Smooth muscle cell (in vitro differentiated cells): ENCODE measurements around the gene CCDC152. TPM values are rescaled to one million over a fixed set of nuclear protein-coding genes. Genes with fewer than 3 reads are reported as not detected.

Experiments used
- DNase-seq: peaks from one replicate; lab custom pipeline; 2025; ENCODE audit not compliant: unreplicated experiment; lab: John Stamatoyannopoulos, UW
- H2AFZ ChIP-seq: fragments of 200-600 bp; sonication (generic); 2 replicates; pipeline ENCODE4 v1.6.0; 2016; ENCODE audit warnings: antibody characterized with exemption, low read depth, mild to moderate bottlenecking
- H3F3A ChIP-seq: fragments of 200-600 bp; sonication (generic); 2 replicates; pipeline ENCODE4 v1.6.0; 2017; ENCODE audit warnings: antibody characterized with exemption, low read depth
- H3K27ac ChIP-seq: fragments of 200-600 bp; sonication (generic); 2 replicates; pipeline ENCODE4 v1.5.1; 2016; ENCODE audit warnings: low read depth, mild to moderate bottlenecking
- H3K27me3 ChIP-seq: fragments of 200-600 bp; sonication (generic); 2 replicates; pipeline ENCODE4 v1.6.1; 2016; ENCODE audit warnings: low read depth, mild to moderate bottlenecking
- H3K36me3 ChIP-seq: fragments of 200-600 bp; sonication (generic); 2 replicates; pipeline ENCODE4 v1.5.1; 2016; ENCODE audit warnings: low read depth
- H3K4me1 ChIP-seq: fragments of 200-600 bp; sonication (generic); 2 replicates; pipeline ENCODE4 v1.5.1; 2016; ENCODE audit warnings: low read depth
- H3K4me2 ChIP-seq: fragments of 200-600 bp; sonication (generic); 2 replicates; pipeline ENCODE4 v1.6.0; 2016; ENCODE audit warnings: mild to moderate bottlenecking
- H3K4me3 ChIP-seq: fragments of 200-600 bp; sonication (generic); 2 replicates; pipeline ENCODE4 v1.5.1; 2016; ENCODE audit warnings: mild to moderate bottlenecking
- H3K79me2 ChIP-seq: fragments of 200-600 bp; sonication (generic); 2 replicates; pipeline ENCODE4 v1.6.0; 2016; ENCODE audit warnings: low read depth, mild to moderate bottlenecking
- H3K9ac ChIP-seq: fragments of 200-600 bp; sonication (generic); 2 replicates; pipeline ENCODE4 v1.6.0; 2016; ENCODE audit warnings: low read depth
- H3K9me3 ChIP-seq: fragments of 200-600 bp; sonication (generic); replicated peaks from 2 replicates; pipeline ENCODE4 v1.5.1; 2016; ENCODE audit warnings: low read depth
- H4K20me1 ChIP-seq: fragments of 200-600 bp; sonication (generic); 2 replicates; pipeline ENCODE4 v1.6.0; 2016; ENCODE audit warnings: low read depth
- WGBS: methylation state at CpG from one replicate; pipeline ENCODE4 v1.1.7; 2016; ENCODE audit warnings: low lambda C conversion rate; 5-methylcytosine and 5-hydroxymethylcytosine counted together
- polyA plus RNA-seq: library from polyadenylated mRNA; unstranded; fragments of >200 nt; fragmentation: Nextera tagmentation; extraction: Ambion mirVana; gene quantifications from 2 replicates; pipeline ENCODE4 v1.2.1, GENCODE V29; 2016
- total RNA-seq: library from RNA; depleted of rRNA; stranded (reverse); fragments of >200 nt; gene quantifications from 2 replicates; pipeline ENCODE4 v1.2.3, GENCODE V29; 2014
- TF ChIP-seq, protein P1 (sequence below): fragments of 200-600 bp; sonication (generic); IDR thresholded peaks from 2 replicates; pipeline ENCODE4 v1.5.1; 2017; ENCODE audit warnings: borderline replicate concordance, mild to moderate bottlenecking, antibody characterized with exemption; ENCODE audit not compliant: insufficient read depth, poor library complexity, severe bottlenecking

Gene CCDC152
- total and polyA plus RNA-seq, 2 experiments from 2014 or later, result 1.4 to 1.6 TPM

DNA sequence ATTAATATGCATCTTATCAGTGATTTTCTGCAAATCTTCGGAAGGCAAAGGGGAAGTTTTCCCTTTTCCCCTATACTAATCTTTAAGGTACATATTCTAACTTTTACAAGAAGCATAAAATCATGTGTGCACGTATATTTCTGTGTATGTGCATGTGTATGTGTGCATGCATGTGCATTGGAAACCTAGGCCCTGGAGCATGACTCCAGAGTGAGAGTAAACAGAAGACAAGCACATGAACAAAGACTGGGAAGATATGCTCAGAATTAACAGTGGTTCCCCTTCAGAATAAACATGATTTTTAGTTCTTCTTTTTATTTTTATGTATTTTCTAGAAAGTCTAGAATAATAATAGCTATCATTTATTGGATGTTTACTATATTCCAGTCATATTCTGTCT, 65.9 kb downstream of the CCDC152 start:
- H2AFZ ChIP-seq, result no peak overlapping the region
- H3K9me3 ChIP-seq, result no peaks in the 10 kb centered on the region
- H3K27ac ChIP-seq, result no peak overlapping the region
- no peaks in the 10 kb centered on the region for H3K79me2 ChIP-seq
- DNase-seq, result no peak
- no peaks in the 10 kb centered on the region for H4K20me1 ChIP-seq
- H3K4me1 ChIP-seq, result no peaks in the 10 kb centered on the region
- TF ChIP-seq, protein P1, sequence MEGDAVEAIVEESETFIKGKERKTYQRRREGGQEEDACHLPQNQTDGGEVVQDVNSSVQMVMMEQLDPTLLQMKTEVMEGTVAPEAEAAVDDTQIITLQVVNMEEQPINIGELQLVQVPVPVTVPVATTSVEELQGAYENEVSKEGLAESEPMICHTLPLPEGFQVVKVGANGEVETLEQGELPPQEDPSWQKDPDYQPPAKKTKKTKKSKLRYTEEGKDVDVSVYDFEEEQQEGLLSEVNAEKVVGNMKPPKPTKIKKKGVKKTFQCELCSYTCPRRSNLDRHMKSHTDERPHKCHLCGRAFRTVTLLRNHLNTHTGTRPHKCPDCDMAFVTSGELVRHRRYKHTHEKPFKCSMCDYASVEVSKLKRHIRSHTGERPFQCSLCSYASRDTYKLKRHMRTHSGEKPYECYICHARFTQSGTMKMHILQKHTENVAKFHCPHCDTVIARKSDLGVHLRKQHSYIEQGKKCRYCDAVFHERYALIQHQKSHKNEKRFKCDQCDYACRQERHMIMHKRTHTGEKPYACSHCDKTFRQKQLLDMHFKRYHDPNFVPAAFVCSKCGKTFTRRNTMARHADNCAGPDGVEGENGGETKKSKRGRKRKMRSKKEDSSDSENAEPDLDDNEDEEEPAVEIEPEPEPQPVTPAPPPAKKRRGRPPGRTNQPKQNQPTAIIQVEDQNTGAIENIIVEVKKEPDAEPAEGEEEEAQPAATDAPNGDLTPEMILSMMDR, result no peak
- no peak overlapping the region for H3K4me3 ChIP-seq
- no peak overlapping the region for H3K9ac ChIP-seq
- no peak overlapping the region for H3K4me2 ChIP-seq
- H3K36me3 ChIP-seq, result no peaks in the 10 kb centered on the region
- H3F3A ChIP-seq, result peaks cover 7% of the 10 kb centered on the region
- H3K27me3 ChIP-seq, result no peaks in the 10 kb centered on the region
- 85% methylated on average over 2 of the region's 2 CpGs for WGBS

DNA sequence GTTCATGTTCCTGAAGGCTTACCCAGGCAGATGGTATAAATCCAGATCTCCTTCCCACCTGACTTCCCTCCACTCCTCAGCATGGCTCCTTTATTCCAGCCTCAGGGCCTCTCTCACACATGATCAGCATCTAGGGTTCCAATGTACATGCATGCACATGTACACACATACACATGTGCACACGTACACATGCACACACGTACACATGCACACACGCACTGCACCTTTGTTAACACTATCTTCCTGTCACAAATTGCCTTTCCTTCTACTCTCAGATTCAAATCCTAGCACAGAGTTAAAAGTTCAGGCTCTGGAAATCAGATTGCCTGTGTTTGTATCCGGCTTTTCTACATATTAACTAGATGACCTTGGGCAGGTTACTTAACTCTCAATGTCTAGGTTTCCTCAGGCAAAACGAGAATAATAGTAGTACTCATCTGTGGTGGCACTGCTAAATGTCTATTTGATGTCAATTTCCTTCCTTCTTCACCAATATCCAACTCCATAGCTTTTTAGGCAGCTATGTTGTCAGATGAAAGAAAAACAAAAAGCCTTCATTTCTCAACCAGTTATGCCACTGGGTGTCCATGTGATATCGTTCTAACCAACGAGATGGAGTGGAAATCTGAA, 67.8 kb downstream of the CCDC152 start:
- TF ChIP-seq, protein P1, result no peak

DNA sequence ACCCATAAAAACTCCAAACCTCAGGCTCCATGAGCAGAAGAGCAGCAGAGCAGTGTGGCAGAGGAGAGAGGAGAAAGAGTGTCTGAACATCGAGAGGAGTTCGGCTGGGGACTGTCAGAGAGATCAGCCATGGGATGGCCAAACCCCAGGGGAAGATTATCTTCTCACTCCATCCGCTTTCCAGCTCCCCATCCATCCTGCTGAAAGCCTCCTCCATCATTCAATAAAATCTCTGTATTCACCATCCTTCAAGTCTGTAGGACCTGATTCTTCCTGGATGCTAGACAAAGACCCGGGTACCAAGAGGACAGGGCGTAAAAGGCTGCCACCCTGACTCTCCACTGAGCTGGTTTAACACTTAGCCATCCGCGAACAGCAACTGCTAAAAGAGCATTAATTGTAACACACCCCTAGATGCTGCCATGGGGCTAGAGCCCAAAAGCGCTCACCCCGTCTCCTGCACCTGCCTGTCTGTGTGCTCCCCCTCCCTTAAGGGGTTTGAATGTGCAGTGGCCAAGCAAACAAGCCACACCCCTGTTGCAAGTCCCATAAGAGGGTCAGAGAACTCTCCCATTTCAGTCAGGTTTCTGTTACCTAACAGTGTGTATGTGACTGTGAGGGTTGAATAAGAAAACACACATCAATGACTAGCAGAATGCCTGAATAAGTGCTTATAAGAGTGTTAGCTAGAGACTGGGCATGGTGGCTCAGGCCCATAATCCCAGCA, 69.0 kb downstream of the CCDC152 start:
- Histone ChIP-seq H3K27me3 (no peaks in the 10 kb centered on the region), H3K9me3 (no peaks in the 10 kb centered on the region), H3K4me3 (no peak overlapping the region), H3K4me1 (no peaks in the 10 kb centered on the region), H3K79me2 (no peaks in the 10 kb centered on the region), H3K36me3 (no peaks in the 10 kb centered on the region), H3F3A (peaks cover 12% of the 10 kb centered on the region), H2AFZ (no peak overlapping the region), H3K27ac (no peak overlapping the region), H4K20me1 (no peaks in the 10 kb centered on the region), H3K4me2 (no peak overlapping the region), H3K9ac (no peak overlapping the region)
- WGBS, result 89% methylated on average over 9 of the region's 9 CpGs
- DNase-seq, result no peak
- TF ChIP-seq, protein P1, result no peak

More for the DNA sequence above, 67.8 kb downstream of the CCDC152 start:
- no peak for DNase-seq
- no peak overlapping the region for H3K4me2 ChIP-seq
- H3K4me3 ChIP-seq, result no peak overlapping the region
- H4K20me1 ChIP-seq, result no peaks in the 10 kb centered on the region
- no peak overlapping the region for H3K9ac ChIP-seq
- H3K27ac ChIP-seq, result no peak overlapping the region
- no peaks in the 10 kb centered on the region for H3K9me3 ChIP-seq
- H3K36me3 ChIP-seq, result no peaks in the 10 kb centered on the region
- peaks cover 12% of the 10 kb centered on the region for H3F3A ChIP-seq
- H3K4me1 ChIP-seq, result no peaks in the 10 kb centered on the region
- WGBS, result 90% methylated on average over 7 of the region's 7 CpGs
- no peaks in the 10 kb centered on the region for H3K79me2 ChIP-seq
- H3K27me3 ChIP-seq, result no peaks in the 10 kb centered on the region
- no peak overlapping the region for H2AFZ ChIP-seq
